Measurements from ENCODE around the gene TMEM63A. TPM values are rescaled to one million over a fixed set of nuclear protein-coding genes. Genes with fewer than 3 reads are reported as not detected.

Gene TMEM63A
- total and polyA plus RNA-seq, 2 of the 13 experiments (the other 11 are each of a cell fraction or from before 2014, with no cell fraction given): 23.9 to 53.3 TPM

DNA sequence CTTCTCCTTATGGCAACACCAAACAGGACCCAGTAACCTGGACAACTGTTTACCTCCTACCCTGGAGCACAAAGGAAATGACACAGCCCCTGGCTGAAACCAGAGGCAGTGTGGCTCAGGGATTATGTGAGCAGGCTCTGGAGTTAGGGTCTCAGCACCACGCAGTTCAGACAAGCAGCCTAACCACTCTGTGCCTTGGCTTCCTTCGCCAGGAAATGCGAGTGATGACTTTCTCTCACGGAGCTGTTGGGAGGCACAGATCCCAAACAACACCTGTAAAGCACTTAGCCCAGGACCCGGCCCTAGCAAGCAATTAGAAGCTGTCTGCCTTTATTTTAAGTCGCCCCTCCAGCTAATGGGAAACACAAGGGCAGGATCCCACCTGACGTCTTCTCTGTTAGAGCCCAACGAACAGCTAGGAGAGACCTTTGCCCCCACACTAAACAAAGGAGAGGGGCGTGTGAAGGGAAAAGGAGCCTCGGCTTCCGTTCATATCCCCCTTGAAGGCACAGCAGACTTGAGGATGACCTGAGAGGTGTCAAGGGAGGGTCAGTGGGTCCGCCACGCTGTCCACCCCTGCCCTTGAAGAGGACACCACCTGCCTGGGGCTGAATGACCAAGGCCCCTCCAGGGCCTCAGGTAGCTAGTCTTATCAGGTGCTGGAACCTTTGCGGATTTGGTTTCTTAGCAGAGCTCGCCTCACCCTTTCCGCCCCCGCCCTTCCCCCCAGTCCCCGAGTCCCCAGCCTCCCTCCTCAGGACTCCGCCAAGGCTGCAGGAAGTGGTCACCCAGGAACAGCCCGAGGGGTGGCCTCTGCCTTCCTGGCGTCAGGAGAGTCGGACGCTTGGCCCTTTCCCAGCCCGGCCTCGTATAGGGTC lies 860 bp downstream of the TMEM63A start (continued):
- TF ChIP-seq, protein P1, sequence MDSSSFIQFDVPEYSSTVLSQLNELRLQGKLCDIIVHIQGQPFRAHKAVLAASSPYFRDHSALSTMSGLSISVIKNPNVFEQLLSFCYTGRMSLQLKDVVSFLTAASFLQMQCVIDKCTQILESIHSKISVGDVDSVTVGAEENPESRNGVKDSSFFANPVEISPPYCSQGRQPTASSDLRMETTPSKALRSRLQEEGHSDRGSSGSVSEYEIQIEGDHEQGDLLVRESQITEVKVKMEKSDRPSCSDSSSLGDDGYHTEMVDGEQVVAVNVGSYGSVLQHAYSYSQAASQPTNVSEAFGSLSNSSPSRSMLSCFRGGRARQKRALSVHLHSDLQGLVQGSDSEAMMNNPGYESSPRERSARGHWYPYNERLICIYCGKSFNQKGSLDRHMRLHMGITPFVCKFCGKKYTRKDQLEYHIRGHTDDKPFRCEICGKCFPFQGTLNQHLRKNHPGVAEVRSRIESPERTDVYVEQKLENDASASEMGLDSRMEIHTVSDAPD (CRISPR knock-in tag; IDR thresholded peaks at IDR 0.05): 0 out of 2 replicates have a peak, but pooled peaks have one; percentile 23
- TF ChIP-seq, protein P2, sequence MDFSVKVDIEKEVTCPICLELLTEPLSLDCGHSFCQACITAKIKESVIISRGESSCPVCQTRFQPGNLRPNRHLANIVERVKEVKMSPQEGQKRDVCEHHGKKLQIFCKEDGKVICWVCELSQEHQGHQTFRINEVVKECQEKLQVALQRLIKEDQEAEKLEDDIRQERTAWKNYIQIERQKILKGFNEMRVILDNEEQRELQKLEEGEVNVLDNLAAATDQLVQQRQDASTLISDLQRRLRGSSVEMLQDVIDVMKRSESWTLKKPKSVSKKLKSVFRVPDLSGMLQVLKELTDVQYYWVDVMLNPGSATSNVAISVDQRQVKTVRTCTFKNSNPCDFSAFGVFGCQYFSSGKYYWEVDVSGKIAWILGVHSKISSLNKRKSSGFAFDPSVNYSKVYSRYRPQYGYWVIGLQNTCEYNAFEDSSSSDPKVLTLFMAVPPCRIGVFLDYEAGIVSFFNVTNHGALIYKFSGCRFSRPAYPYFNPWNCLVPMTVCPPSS (IDR thresholded peaks at IDR 0.05): no peak
- no peak for TF ChIP-seq ISX (CRISPR knock-in tag; conservative IDR thresholded peaks at IDR 0.05)
- TF ChIP-seq ZBTB26 (CRISPR knock-in tag; IDR thresholded peaks at IDR 0.05; ENCODE audit: borderline replicate concordance): no peak
- no peak for TF ChIP-seq ZBTB43 (CRISPR knock-in tag; conservative IDR thresholded peaks at IDR 0.05)
- TF ChIP-seq ADNP (CRISPR knock-in tag; IDR thresholded peaks at IDR 0.05): no peak
- TF ChIP-seq RBM39 (IDR thresholded peaks at IDR 0.05; ENCODE audit: low read depth, low read length, poor library complexity, severe bottlenecking): no peak
- TF ChIP-seq, protein P3, sequence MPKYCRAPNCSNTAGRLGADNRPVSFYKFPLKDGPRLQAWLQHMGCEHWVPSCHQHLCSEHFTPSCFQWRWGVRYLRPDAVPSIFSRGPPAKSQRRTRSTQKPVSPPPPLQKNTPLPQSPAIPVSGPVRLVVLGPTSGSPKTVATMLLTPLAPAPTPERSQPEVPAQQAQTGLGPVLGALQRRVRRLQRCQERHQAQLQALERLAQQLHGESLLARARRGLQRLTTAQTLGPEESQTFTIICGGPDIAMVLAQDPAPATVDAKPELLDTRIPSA (CRISPR knock-in tag; IDR thresholded peaks at IDR 0.05; ENCODE audit: borderline replicate concordance): no peak
- TF ChIP-seq NFIB (CRISPR knock-in tag; IDR thresholded peaks at IDR 0.05; ENCODE audit: borderline replicate concordance): no peak
- TF ChIP-seq MYNN (CRISPR knock-in tag; IDR thresholded peaks at IDR 0.05; ENCODE audit: low read depth): no peak
- no peak for TF ChIP-seq NFE2L1 (CRISPR knock-in tag; IDR thresholded peaks at IDR 0.05; ENCODE audit: borderline replicate concordance)
- TF ChIP-seq ARNT (IDR thresholded peaks at IDR 0.05): no peak
- TF ChIP-seq JUND (CRISPR knock-in tag; IDR thresholded peaks at IDR 0.05): no peak
- TF ChIP-seq ZNF205 (CRISPR knock-in tag; IDR thresholded peaks at IDR 0.05): no peak
- no peak for TF ChIP-seq ZNF512B (CRISPR knock-in tag; IDR thresholded peaks at IDR 0.05; ENCODE audit: borderline replicate concordance)
- TF ChIP-seq CBX2 (IDR thresholded peaks at IDR 0.05; ENCODE audit: low read depth, low read length): no peak
- no peak for TF ChIP-seq CBX2 (CRISPR knock-in tag; IDR thresholded peaks at IDR 0.05; ENCODE audit: low read depth)
- no peak for TF ChIP-seq HOXA3 (CRISPR knock-in tag; IDR thresholded peaks at IDR 0.05)
- no peak for TF ChIP-seq CREM (IDR thresholded peaks at IDR 0.05)
- no peak for TF ChIP-seq CREM (CRISPR knock-in tag; IDR thresholded peaks at IDR 0.05)
- TF ChIP-seq, protein P4, sequence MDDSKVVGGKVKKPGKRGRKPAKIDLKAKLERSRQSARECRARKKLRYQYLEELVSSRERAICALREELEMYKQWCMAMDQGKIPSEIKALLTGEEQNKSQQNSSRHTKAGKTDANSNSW (CRISPR knock-in tag; IDR thresholded peaks at IDR 0.05; ENCODE audit: borderline replicate concordance): no peak

Data from HepG2 (cell line).